Smooth muscle cell (in vitro differentiated cells): Measurements from ENCODE around the gene TCEAL3. TPM values are rescaled to one million over a fixed set of nuclear protein-coding genes. Genes with fewer than 3 reads are reported as not detected.
A peak's percentile ranks its signal among the peaks of the same experiment; 100 is the strongest.

Experiments
- DNase-seq: peaks from one replicate; lab custom pipeline; 2025; ENCODE audit not compliant: unreplicated experiment; lab: John Stamatoyannopoulos, UW
- H2AFZ ChIP-seq: fragments of 200-600 bp; sonication (generic); 2 replicates; pipeline ENCODE4 v1.6.0; 2016; ENCODE audit warnings: antibody characterized with exemption, low read depth, mild to moderate bottlenecking
- H3F3A ChIP-seq: fragments of 200-600 bp; sonication (generic); 2 replicates; pipeline ENCODE4 v1.6.0; 2017; ENCODE audit warnings: antibody characterized with exemption, low read depth
- H3K27ac ChIP-seq: fragments of 200-600 bp; sonication (generic); 2 replicates; pipeline ENCODE4 v1.5.1; 2016; ENCODE audit warnings: low read depth, mild to moderate bottlenecking
- H3K27me3 ChIP-seq: fragments of 200-600 bp; sonication (generic); 2 replicates; pipeline ENCODE4 v1.6.1; 2016; ENCODE audit warnings: low read depth, mild to moderate bottlenecking
- H3K36me3 ChIP-seq: fragments of 200-600 bp; sonication (generic); 2 replicates; pipeline ENCODE4 v1.5.1; 2016; ENCODE audit warnings: low read depth
- H3K4me1 ChIP-seq: fragments of 200-600 bp; sonication (generic); 2 replicates; pipeline ENCODE4 v1.5.1; 2016; ENCODE audit warnings: low read depth
- H3K4me2 ChIP-seq: fragments of 200-600 bp; sonication (generic); 2 replicates; pipeline ENCODE4 v1.6.0; 2016; ENCODE audit warnings: mild to moderate bottlenecking
- H3K4me3 ChIP-seq: fragments of 200-600 bp; sonication (generic); 2 replicates; pipeline ENCODE4 v1.5.1; 2016; ENCODE audit warnings: mild to moderate bottlenecking
- H3K79me2 ChIP-seq: fragments of 200-600 bp; sonication (generic); 2 replicates; pipeline ENCODE4 v1.6.0; 2016; ENCODE audit warnings: low read depth, mild to moderate bottlenecking
- H3K9ac ChIP-seq: fragments of 200-600 bp; sonication (generic); 2 replicates; pipeline ENCODE4 v1.6.0; 2016; ENCODE audit warnings: low read depth
- H3K9me3 ChIP-seq: fragments of 200-600 bp; sonication (generic); replicated peaks from 2 replicates; pipeline ENCODE4 v1.5.1; 2016; ENCODE audit warnings: low read depth
- H4K20me1 ChIP-seq: fragments of 200-600 bp; sonication (generic); 2 replicates; pipeline ENCODE4 v1.6.0; 2016; ENCODE audit warnings: low read depth
- CTCF ChIP-seq: fragments of 200-600 bp; sonication (generic); IDR thresholded peaks from 2 replicates; pipeline ENCODE4 v1.5.1; 2017; ENCODE audit warnings: borderline replicate concordance, mild to moderate bottlenecking, antibody characterized with exemption; ENCODE audit not compliant: insufficient read depth, poor library complexity, severe bottlenecking
- WGBS: methylation state at CpG from one replicate; pipeline ENCODE4 v1.1.7; 2016; ENCODE audit warnings: low lambda C conversion rate; 5-methylcytosine and 5-hydroxymethylcytosine counted together
- polyA plus RNA-seq: library from polyadenylated mRNA; unstranded; fragments of >200 nt; fragmentation: Nextera tagmentation; extraction: Ambion mirVana; gene quantifications from 2 replicates; pipeline ENCODE4 v1.2.1, GENCODE V29; 2016
- total RNA-seq: library from RNA; depleted of rRNA; stranded (reverse); fragments of >200 nt; gene quantifications from 2 replicates; pipeline ENCODE4 v1.2.3, GENCODE V29; 2014

Gene TCEAL3
- total RNA-seq: 14.0 and 29.6 TPM in 2 replicates
- 48.0 and 52.4 TPM in 2 replicates for polyA plus RNA-seq

GRCh38 chrX:103607364-103608305, at the start of gene TCEAL3:
Gene TCEAL3 (plus strand): TSS chrX:103607963. CDS start chrX:103609065, 1,102 bp downstream.
- H3K9ac ChIP-seq: peak within 1 kb of the TSS; percentile 97
- no peaks in the 10 kb centered on the region for H3K79me2 ChIP-seq
- WGBS: 11% methylated on average over 36 of the region's 59 CpGs
- H4K20me1 ChIP-seq: no peaks in the 10 kb centered on the region
- no peaks in the 10 kb centered on the region for H3K9me3 ChIP-seq
- DNase-seq: peak; percentile 17
- peak within 1 kb of the TSS; percentile 79 for H3K27ac ChIP-seq
- H3K36me3 ChIP-seq: no peaks in the 10 kb centered on the region
- peak within 1 kb of the TSS; percentile 97 for H2AFZ ChIP-seq
- no peaks in the 10 kb centered on the region for H3F3A ChIP-seq
- H3K4me2 ChIP-seq: peak within 1 kb of the TSS; percentile 93
- peak within 1 kb of the TSS; percentile 95 for H3K4me3 ChIP-seq
- H3K4me1 ChIP-seq: no peaks in the 10 kb centered on the region
- TF ChIP-seq CTCF: no peak
- no peaks in the 10 kb centered on the region for H3K27me3 ChIP-seq

GRCh38 chrX:103560256-103560655, 47.5 kb upstream of the TCEAL3 start:
- Histone ChIP-seq H3K27ac (no peak overlapping the region), H3K9ac (no peak overlapping the region), H3K4me2 (no peak overlapping the region), H2AFZ (no peak overlapping the region), H3K4me3 (no peak overlapping the region), H3K27me3 (no peaks in the 10 kb centered on the region), H3K4me1 (no peaks in the 10 kb centered on the region), H3K9me3 (no peaks in the 10 kb centered on the region), H4K20me1 (no peaks in the 10 kb centered on the region), H3F3A (no peaks in the 10 kb centered on the region), H3K36me3 (no peaks in the 10 kb centered on the region), H3K79me2 (no peaks in the 10 kb centered on the region)
- no peak for DNase-seq
- 61% methylated on average over 1 of the region's 1 CpG for WGBS
- no peak for TF ChIP-seq CTCF

GRCh38 chrX:103562801-103563200, 45.0 kb upstream of the TCEAL3 start:
- no peak for DNase-seq

More at GRCh38 chrX:103562801-103563200, 45.0 kb upstream of the TCEAL3 start:
- Histone ChIP-seq H3K27ac (no peak overlapping the region), H4K20me1 (no peaks in the 10 kb centered on the region), H3K36me3 (no peaks in the 10 kb centered on the region), H3K4me1 (no peaks in the 10 kb centered on the region), H3F3A (no peaks in the 10 kb centered on the region), H3K9ac (no peak overlapping the region), H3K9me3 (no peaks in the 10 kb centered on the region), H3K4me2 (no peak overlapping the region), H3K27me3 (no peaks in the 10 kb centered on the region), H2AFZ (no peak overlapping the region), H3K4me3 (no peak overlapping the region), H3K79me2 (no peaks in the 10 kb centered on the region)
- 44% methylated on average over 2 of the region's 2 CpGs for WGBS
- TF ChIP-seq CTCF: no peak
